ENCODE results near the gene ZNF496.
A peak's percentile ranks its signal among the peaks of the same experiment; 100 is the strongest.

ZNF496 gene

GRCh38 chr1:247337961-247338360 is 6.3 kb upstream of the ZNF496 start:
- no peak overlapping the region for H3K4me3 ChIP-seq (ENCODE audit: extremely low read depth, insufficient read depth, low read length, poor library complexity, severe bottlenecking)
- no peaks in the 10 kb centered on the region for H3K9me3 ChIP-seq (ENCODE audit: control insufficient read depth, low read length)
- H3K27ac ChIP-seq (ENCODE audit: low read depth, low read length, severe bottlenecking), result no peak overlapping the region
- WGBS, 2 experiments (ENCODE audit: insufficient coverage in 2 of 2), result 79 to 83% methylated on average over 9 of the region's 11 CpGs
- H3K4me1 ChIP-seq (ENCODE audit: control insufficient read depth, insufficient read depth, low read length, poor library complexity, severe bottlenecking), result peaks cover 17% of the 10 kb centered on the region
- peaks cover 33% of the 10 kb centered on the region for H3K36me3 ChIP-seq (ENCODE audit: control insufficient read depth, insufficient read depth, low read length)

- WGBS, 2 experiments (ENCODE audit: insufficient coverage in 2 of 2), result 89% methylated on average over 7 to 10 of the region's 10 CpGs
- Histone ChIP-seq H3K27ac (ENCODE audit: low read depth, low read length, severe bottlenecking) (no peak overlapping the region), H3K36me3 (ENCODE audit: control insufficient read depth, insufficient read depth, low read length) (peaks cover 33% of the 10 kb centered on the region)
Observed at GRCh38 chr1:247337250-247337746, 5.6 kb upstream of the ZNF496 start.

GRCh38 chr1:247336390-247336789 is 4.7 kb upstream of the ZNF496 start:
- Histone ChIP-seq H3K36me3 (ENCODE audit: control insufficient read depth, insufficient read depth, low read length) (peaks cover 28% of the 10 kb centered on the region), H3K9me3 (ENCODE audit: control insufficient read depth, low read length) (no peaks in the 10 kb centered on the region), H3K27ac (ENCODE audit: low read depth, low read length, severe bottlenecking) (no peak overlapping the region), H3K4me1 (ENCODE audit: control insufficient read depth, insufficient read depth, low read length, poor library complexity, severe bottlenecking) (peaks cover 14% of the 10 kb centered on the region), H3K4me3 (ENCODE audit: extremely low read depth, insufficient read depth, low read length, poor library complexity, severe bottlenecking) (no peak overlapping the region)
- WGBS, 2 experiments (ENCODE audit: insufficient coverage in 2 of 2), result 87 to 93% methylated on average over 5 to 6 of the region's 7 CpGs

More at GRCh38 chr1:247337250-247337746, 5.6 kb upstream of the ZNF496 start:
- no peaks in the 10 kb centered on the region for H3K9me3 ChIP-seq (ENCODE audit: control insufficient read depth, low read length)
- peaks cover 14% of the 10 kb centered on the region for H3K4me1 ChIP-seq (ENCODE audit: control insufficient read depth, insufficient read depth, low read length, poor library complexity, severe bottlenecking)
- no peak overlapping the region for H3K4me3 ChIP-seq (ENCODE audit: extremely low read depth, insufficient read depth, low read length, poor library complexity, severe bottlenecking)

DNA sequence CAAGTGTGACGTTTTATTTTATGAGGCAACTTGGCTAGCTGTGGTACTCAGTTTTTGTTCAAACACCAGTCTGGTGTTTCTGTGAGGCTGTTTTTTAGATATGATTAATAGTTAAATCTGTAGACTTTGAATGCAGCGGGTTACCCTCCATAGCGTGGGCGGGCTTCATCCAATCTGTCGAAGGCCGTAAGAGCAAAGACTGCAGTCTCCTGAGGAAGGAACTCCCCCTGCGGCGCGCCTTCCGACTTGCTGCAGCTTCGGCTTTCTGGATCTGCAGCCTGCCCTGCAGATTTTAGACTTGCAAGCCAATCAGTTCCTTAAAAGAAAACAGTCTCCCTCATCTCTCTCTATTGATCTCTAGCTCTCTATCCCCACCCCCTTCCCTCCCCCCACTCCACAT is 4.2 kb upstream of the ZNF496 start:
- Histone ChIP-seq H3K27ac (ENCODE audit: low read depth, low read length, severe bottlenecking) (no peak overlapping the region), H3K4me1 (ENCODE audit: control insufficient read depth, insufficient read depth, low read length, poor library complexity, severe bottlenecking) (peaks cover 14% of the 10 kb centered on the region), H3K36me3 (ENCODE audit: control insufficient read depth, insufficient read depth, low read length) (peaks cover 28% of the 10 kb centered on the region), H3K9me3 (ENCODE audit: control insufficient read depth, low read length) (no peaks in the 10 kb centered on the region), H3K4me3 (ENCODE audit: extremely low read depth, insufficient read depth, low read length, poor library complexity, severe bottlenecking) (no peak overlapping the region)
- 50 to 67% methylated on average over 10 of the region's 11 CpGs for WGBS, 2 experiments (ENCODE audit: insufficient coverage in 2 of 2)

- H3K27ac ChIP-seq (ENCODE audit: low read depth, low read length, severe bottlenecking), result no peak overlapping the region
- peaks cover 29% of the 10 kb centered on the region for H3K36me3 ChIP-seq (ENCODE audit: control insufficient read depth, insufficient read depth, low read length)
- peaks cover 19% of the 10 kb centered on the region for H3K4me1 ChIP-seq (ENCODE audit: control insufficient read depth, insufficient read depth, low read length, poor library complexity, severe bottlenecking)
- no peaks in the 10 kb centered on the region for H3K9me3 ChIP-seq (ENCODE audit: control insufficient read depth, low read length)
- WGBS, 2 experiments (ENCODE audit: insufficient coverage in 2 of 2), result 85 to 92% methylated on average over 11 of the region's 11 CpGs
- H3K4me3 ChIP-seq (ENCODE audit: extremely low read depth, insufficient read depth, low read length, poor library complexity, severe bottlenecking), result no peak overlapping the region
Observed at GRCh38 chr1:247334378-247335133, 2.9 kb upstream of the ZNF496 start.

DNA sequence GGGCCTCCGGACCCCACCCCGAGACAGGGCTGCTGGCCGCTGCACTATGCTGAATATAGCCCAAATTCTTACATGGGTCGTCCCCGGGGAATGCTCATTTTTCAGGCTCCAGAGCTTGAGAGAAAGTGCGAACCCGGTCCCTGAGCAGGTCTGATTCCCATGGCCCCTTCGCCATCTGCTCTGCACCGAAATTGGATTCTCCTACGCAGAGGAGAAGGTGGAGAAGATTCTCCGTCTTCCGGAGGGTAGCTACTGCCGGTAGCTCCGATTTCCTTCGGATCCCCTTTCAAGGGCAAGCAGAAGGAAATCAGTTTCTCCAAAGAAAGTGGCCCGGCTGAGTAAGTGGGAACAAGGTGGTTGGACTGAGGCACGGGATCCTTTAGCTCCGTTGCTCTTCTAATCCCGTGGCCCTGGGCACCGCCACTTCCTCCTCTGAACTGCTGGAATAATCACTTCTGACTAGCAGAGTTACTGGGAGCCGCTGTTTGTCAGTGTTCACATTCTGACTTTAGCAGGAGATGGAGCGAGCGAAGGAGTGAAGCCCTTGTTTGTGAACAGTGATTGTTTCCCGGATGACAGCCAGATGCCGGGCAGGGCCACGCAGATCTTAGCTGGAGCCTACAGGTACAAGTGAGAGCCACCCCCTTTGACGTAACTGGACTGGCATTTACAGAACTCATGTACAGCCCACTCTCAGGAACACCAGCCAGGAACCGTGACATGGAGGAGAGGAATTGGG is 1.1 kb upstream of the ZNF496 start:
- Histone ChIP-seq H3K4me3 (ENCODE audit: extremely low read depth, insufficient read depth, low read length, poor library complexity, severe bottlenecking) (peak overlapping the region; percentile 79), H3K36me3 (ENCODE audit: control insufficient read depth, insufficient read depth, low read length) (peaks cover 40% of the 10 kb centered on the region), H3K4me1 (ENCODE audit: control insufficient read depth, insufficient read depth, low read length, poor library complexity, severe bottlenecking) (peaks cover 14% of the 10 kb centered on the region), H3K27ac (ENCODE audit: low read depth, low read length, severe bottlenecking) (peak overlapping the region; percentile 82), H3K9me3 (ENCODE audit: control insufficient read depth, low read length) (no peaks in the 10 kb centered on the region)
- 14% methylated on average over 23 to 27 of the region's 28 CpGs for WGBS, 2 experiments (ENCODE audit: insufficient coverage in 2 of 2)

DNA sequence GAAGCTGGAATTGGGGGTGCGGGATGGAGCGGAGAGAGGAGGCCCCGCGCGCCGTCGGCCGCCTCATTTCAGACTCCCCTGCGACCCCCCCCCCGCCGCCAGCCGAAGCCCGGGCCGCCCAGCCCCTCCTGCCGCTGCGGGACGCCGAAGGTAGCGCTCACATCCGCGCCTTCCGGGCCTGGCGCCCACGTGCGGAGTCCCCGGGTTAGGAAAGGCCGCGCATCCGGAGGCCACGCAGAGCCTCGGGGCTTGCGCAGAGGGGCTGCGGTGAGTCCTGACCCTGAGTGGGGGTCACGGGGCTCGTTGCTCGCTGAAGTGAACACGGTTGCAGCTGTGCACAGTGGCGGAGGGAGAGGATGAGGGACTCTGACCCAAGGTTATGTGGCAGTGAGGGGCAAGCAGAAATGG is 552 bp upstream of the ZNF496 start:
- WGBS, 2 experiments (ENCODE audit: insufficient coverage in 2 of 2), result 0% methylated on average over 29 to 38 of the region's 38 CpGs
- Histone ChIP-seq H3K9me3 (ENCODE audit: control insufficient read depth, low read length) (no peaks in the 10 kb centered on the region), H3K4me1 (ENCODE audit: control insufficient read depth, insufficient read depth, low read length, poor library complexity, severe bottlenecking) (peaks cover 13% of the 10 kb centered on the region), H3K36me3 (ENCODE audit: control insufficient read depth, insufficient read depth, low read length) (peaks cover 46% of the 10 kb centered on the region), H3K27ac (ENCODE audit: low read depth, low read length, severe bottlenecking) (peak overlapping the region; percentile 82), H3K4me3 (ENCODE audit: extremely low read depth, insufficient read depth, low read length, poor library complexity, severe bottlenecking) (peak overlapping the region; percentile 79)

- WGBS, 2 experiments (ENCODE audit: insufficient coverage in 2 of 2), result 0% methylated on average over 20 to 29 of the region's 36 CpGs
- Histone ChIP-seq H3K4me1 (ENCODE audit: control insufficient read depth, insufficient read depth, low read length, poor library complexity, severe bottlenecking) (peaks cover 9% of the 10 kb centered on the region), H3K36me3 (ENCODE audit: control insufficient read depth, insufficient read depth, low read length) (peaks cover 50% of the 10 kb centered on the region), H3K9me3 (ENCODE audit: control insufficient read depth, low read length) (no peaks in the 10 kb centered on the region), H3K4me3 (ENCODE audit: extremely low read depth, insufficient read depth, low read length, poor library complexity, severe bottlenecking) (peak overlapping the region; percentile 79), H3K27ac (ENCODE audit: low read depth, low read length, severe bottlenecking) (peak overlapping the region; percentile 74)
Observed at GRCh38 chr1:247331172-247331524, 519 bp downstream of the ZNF496 start.

- no peaks in the 10 kb centered on the region for H3K9me3 ChIP-seq (ENCODE audit: control insufficient read depth, low read length)
- H3K36me3 ChIP-seq (ENCODE audit: control insufficient read depth, insufficient read depth, low read length), result peaks cover 51% of the 10 kb centered on the region
- H3K27ac ChIP-seq (ENCODE audit: low read depth, low read length, severe bottlenecking), result peak overlapping the region; percentile 74
- WGBS, 2 experiments (ENCODE audit: insufficient coverage in 2 of 2), result 8 to 18% methylated on average over 13 to 28 of the region's 37 CpGs
- peak overlapping the region; percentile 79 for H3K4me3 ChIP-seq (ENCODE audit: extremely low read depth, insufficient read depth, low read length, poor library complexity, severe bottlenecking)
- H3K4me1 ChIP-seq (ENCODE audit: control insufficient read depth, insufficient read depth, low read length, poor library complexity, severe bottlenecking), result peaks cover 9% of the 10 kb centered on the region
Observed at GRCh38 chr1:247330548-247331171, 1.0 kb downstream of the ZNF496 start.

- no peaks in the 10 kb centered on the region for H3K9me3 ChIP-seq (ENCODE audit: control insufficient read depth, low read length)
- WGBS, 2 experiments (ENCODE audit: insufficient coverage in 2 of 2), result 96 to 97% methylated on average over 14 to 17 of the region's 24 CpGs
- H3K27ac ChIP-seq (ENCODE audit: low read depth, low read length, severe bottlenecking), result no peak overlapping the region
- H3K4me3 ChIP-seq (ENCODE audit: extremely low read depth, insufficient read depth, low read length, poor library complexity, severe bottlenecking), result no peak overlapping the region
- peaks cover 58% of the 10 kb centered on the region for H3K36me3 ChIP-seq (ENCODE audit: control insufficient read depth, insufficient read depth, low read length)
- H3K4me1 ChIP-seq (ENCODE audit: control insufficient read depth, insufficient read depth, low read length, poor library complexity, severe bottlenecking), result peaks cover 5% of the 10 kb centered on the region
Observed at GRCh38 chr1:247329097-247329617, 2.5 kb downstream of the ZNF496 start.

Measured in mesodermal cell (in vitro differentiated cells).